Hypothalamus (tissue), 51 donors: ENCODE data around the gene PRKCQ.
"Not testable (repeated sequence)": the region's sequence is repeated elsewhere in the genome, so short reads cannot be mapped to it uniquely, and the experiment has no call there.

Experiments used
- DNase-seq, 51 donors: peaks; one replicate each; lab custom pipeline; 2025; lab: John Stamatoyannopoulos, UW

PRKCQ gene

GRCh38 chr10:6396226-6396625 lies 183.8 kb downstream of the PRKCQ start:
- DNase-seq = no peak

GRCh38 chr10:6395606-6396005 lies 184.5 kb downstream of the PRKCQ start:
- no peak for DNase-seq

DNA sequence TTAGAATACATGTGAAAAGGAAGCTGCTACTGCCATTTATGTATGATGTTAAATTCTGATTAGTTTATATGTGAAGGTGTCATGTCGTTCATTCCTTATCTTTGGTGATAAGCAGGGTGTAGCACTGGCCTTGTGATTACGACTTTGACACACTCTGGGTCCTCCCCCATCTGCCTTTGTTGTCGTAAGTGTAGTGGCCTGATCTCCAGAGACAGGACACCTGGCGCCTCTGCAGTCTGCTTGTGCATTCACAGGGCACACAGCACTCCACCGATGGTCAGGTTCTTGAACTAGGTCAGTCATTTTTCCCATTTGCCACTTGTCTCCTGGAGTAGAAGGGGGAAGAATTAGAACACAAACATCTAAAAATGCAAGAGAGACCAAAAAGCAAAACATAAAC lies 186.0 kb downstream of the PRKCQ start:
- DNase-seq = peak in 4 of 51 donors; percentile 11 to 36 (median 24)

- DNase-seq = no peak
Observed at GRCh38 chr10:6393168-6393567, 186.9 kb downstream of the PRKCQ start.

DNA sequence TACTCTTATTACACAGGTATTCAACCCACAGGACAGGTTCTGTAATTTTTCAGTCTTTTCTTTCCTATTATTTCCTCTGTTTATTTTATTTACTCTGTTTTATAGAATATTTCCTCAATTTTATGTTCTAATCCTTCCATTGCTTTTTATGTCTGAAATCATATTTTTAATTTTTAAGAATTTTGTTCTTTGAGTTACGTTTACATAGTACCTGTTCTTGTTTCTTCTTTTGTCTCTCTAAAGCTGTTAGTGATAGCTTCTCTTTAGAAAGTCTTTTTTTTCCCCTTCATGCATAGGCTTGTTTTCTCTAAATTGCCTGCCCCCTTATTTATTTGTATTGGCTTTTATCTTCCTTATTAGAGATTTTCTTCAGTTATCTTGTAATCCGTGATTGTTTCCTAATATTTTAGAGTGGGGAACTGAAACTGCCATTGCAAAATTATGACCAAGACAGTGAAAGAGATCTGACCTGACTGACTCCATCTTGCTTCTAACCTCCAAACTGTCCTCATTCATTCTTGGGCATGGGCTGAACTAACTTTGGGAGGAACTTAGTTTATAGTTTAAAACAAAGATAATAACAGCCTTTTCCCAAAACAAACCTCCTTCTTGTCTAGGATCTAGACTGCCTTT lies 189.7 kb downstream of the PRKCQ start:
- no peak for DNase-seq

- DNase-seq = no peak
Observed at GRCh38 chr10:6388261-6388893, 191.7 kb downstream of the PRKCQ start.

DNA sequence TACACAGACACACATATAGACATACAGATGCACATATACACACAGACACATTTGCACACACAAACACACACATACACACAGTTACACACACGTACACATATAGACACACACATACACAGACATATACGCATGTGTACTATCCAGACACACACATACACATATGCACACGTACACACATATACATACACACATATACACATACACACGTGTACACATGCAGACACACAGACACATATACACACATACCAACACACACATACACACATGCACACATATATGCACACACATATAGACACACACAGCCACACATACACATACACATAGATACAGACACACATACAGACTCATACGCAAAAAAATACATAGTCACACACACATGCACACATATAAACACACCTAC lies 193.1 kb downstream of the PRKCQ start:
- no peak for DNase-seq

GRCh38 chr10:6386346-6386745 lies 193.7 kb downstream of the PRKCQ start:
- peak in 7 of 51 donors; percentile 7 to 25 (median 14) for DNase-seq

GRCh38 chr10:6385665-6386064 lies 194.4 kb downstream of the PRKCQ start:
- no peak for DNase-seq

- DNase-seq = no peak
Observed at GRCh38 chr10:6384847-6385246, 195.2 kb downstream of the PRKCQ start.

DNA sequence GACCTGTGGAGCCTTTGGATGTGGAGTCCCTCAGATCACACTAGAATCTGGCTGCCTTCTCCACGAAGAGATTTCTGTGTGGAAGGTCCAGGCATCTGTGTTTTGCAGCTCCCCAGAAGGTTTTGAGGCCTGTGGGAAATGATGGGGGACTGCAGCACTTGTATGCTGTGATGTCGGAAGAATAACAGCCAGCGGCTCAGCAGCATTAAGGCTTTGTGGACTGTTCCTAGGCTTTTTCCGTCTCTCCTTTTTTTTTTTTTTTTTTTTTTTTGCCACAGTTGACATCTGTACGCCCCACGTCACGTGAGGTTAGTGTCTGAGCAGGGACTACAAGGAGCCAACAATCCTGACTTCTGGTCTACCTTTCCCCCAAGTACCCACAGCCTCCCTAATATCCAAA lies 196.0 kb downstream of the PRKCQ start:
- no peak for DNase-seq

DNA sequence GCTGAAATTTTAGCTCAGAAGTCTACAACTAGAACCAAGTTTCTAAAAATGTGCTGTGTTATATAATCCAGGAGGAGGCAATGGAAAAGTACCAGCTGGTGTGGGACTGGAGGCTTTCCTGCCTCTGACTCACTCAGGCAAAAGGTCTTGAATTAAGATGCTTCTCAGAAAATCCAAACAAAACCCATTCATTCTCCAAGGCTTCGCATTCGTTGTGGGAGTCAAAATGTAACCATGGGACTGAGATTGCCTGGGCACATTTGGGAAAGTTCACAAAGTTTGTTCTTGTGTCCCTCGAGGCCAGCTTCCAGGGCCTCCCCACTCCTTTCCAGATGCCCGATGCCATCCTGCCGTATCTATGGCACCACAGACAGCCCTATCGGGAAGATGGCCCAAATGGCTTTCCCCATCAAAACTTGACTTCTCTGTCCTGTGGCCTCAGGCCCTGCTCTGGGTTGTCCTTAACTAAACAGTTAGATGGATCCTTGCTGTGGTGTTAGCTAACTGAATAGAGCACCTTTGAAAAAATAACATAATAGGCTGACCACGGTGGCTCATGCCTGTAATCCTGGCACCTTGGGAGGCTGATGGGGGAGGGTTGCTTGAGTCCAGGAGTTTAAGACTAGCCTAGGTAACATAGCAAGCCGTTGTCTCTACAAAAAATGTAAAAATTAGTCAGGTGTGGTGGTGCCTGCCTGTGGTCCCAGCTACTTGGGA lies 196.8 kb downstream of the PRKCQ start:
- DNase-seq = peak in 32 of 51 donors; percentile 17 to 76 (median 53)

DNA sequence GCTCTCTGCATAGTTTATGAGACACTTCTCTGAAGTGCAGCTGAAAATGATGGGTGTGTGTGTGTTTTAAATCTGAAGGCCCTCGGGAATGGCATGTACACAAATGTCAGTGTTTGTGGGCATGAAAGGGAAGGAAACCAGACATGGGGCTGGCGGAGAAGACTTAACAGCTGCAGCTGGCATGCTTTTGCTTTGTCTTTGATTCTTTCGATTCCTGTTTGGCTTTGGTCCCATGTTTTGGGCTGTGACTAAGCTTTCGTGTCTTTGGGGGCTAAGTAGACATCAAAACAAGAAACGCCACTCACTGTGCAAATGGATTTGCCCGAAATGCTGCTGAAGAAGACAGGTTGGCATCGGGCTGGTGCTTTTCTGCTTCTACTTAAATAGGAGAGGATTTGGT lies 198.0 kb downstream of the PRKCQ start:
- DNase-seq = peak in 11 of 51 donors; percentile 8 to 45 (median 17)

DNA sequence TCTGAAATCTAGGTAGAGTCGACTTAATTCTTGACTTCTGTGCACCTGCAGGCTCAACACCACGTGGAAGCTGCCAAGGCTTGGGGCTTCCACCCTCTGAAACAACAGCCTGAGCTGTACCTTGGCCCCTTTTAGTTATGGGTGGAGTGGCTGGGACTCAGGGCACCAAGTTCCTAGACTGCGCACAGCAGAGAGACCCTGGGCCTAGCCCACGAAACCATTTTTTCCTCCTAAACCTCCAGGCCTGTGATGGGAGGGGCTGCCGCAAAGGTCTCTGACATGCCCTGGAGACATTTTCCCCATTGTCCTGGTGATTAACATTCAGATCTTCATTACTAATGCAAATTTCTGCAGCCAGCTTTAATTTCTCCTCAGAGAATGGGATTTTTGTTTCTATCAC lies 199.6 kb downstream of the PRKCQ start:
- not testable (repeated sequence) for DNase-seq

- DNase-seq = no peak
Observed at GRCh38 chr10:6379015-6379776, 200.9 kb downstream of the PRKCQ start.
